HEK293 (cell line): ENCODE measurements around the gene JPH4.

Source experiments
- CTCF ChIA-PET: fragments of 350-600 bp; formaldehyde crosslinking; extraction: SDS; loops from one replicate; lab custom pipeline; 2021; ENCODE audit warnings: antibody characterized with exemption; lab: Yijun Ruan, JAX
- POLR2A ChIA-PET: fragments of 300-600 bp; formaldehyde crosslinking; extraction: SDS; loops from one replicate; lab custom pipeline; 2020; ENCODE audit warnings: antibody characterized with exemption, inconsistent platforms; lab: Yijun Ruan, JAX
- H3K27ac ChIP-seq: fragments of 200-500 bp; sonication (Bioruptor generic); 2 replicates; pipeline ENCODE4 v1.5.1; 2014; ENCODE audit warnings: low read depth, low read length, control low read depth, inconsistent platforms; ENCODE audit errors: extremely low read depth
- H3K36me3 ChIP-seq, 2 experiments: fragments of 200-500 bp in 1 of 2; sonication (Bioruptor generic) in 1 of 2; 1 replicate in 1 of 2; 2 replicates in 1 of 2; pipeline ENCODE4 v1.5.1; 2014 to 2017; ENCODE audit warnings: inconsistent platforms in 2 of 2, low read length in 2 of 2; ENCODE audit not compliant: control insufficient read depth in 2 of 2, insufficient read depth in 1 of 2
- H3K4me1 ChIP-seq: fragments of 200-500 bp; sonication (Bioruptor generic); 2 replicates; pipeline ENCODE4 v1.5.1; 2014; ENCODE audit warnings: mild to moderate bottlenecking, low read length, inconsistent platforms; ENCODE audit not compliant: control insufficient read depth, insufficient read depth
- H3K4me3 ChIP-seq: 2 replicates; pipeline ENCODE4 v1.5.1; 2011; ENCODE audit warnings: low read depth, mild to moderate bottlenecking, control low read depth, low read length, moderate library complexity
- H3K9me3 ChIP-seq: fragments of 200-500 bp; sonication (Bioruptor generic); 2 replicates; pipeline ENCODE4 v1.5.1; 2014; ENCODE audit warnings: low read depth, low read length, inconsistent platforms; ENCODE audit not compliant: control insufficient read depth, insufficient read depth
- EGR2 ChIP-seq: fragments of 450-650 bp; formaldehyde crosslinking; IDR thresholded peaks from 2 replicates; pipeline ENCODE4 v1.5.1; 2016; ENCODE audit warnings: low read depth, missing biosample characterization, missing genetic modification characterization
- ZFHX2 ChIP-seq: fragments of 450-650 bp; formaldehyde crosslinking; conservative IDR thresholded peaks from 2 replicates; pipeline ENCODE4 v1.5.1; 2016; ENCODE audit warnings: missing biosample characterization, missing genetic modification characterization
- ZIC2 ChIP-seq: fragments of 450-650 bp; formaldehyde crosslinking; IDR thresholded peaks from 2 replicates; pipeline ENCODE4 v1.5.1; 2016; ENCODE audit warnings: missing biosample characterization, missing genetic modification characterization
- ZNF394 ChIP-seq: fragments of 450-650 bp; formaldehyde crosslinking; IDR thresholded peaks from 2 replicates; pipeline ENCODE4 v1.5.1; 2016; ENCODE audit warnings: missing biosample characterization, missing genetic modification characterization, mild to moderate bottlenecking, moderate library complexity, borderline replicate concordance
- ZNF426 ChIP-seq: fragments of 450-650 bp; formaldehyde crosslinking; IDR thresholded peaks from 2 replicates; pipeline ENCODE4 v1.5.1; 2017; ENCODE audit warnings: missing biosample characterization, missing genetic modification characterization, mild to moderate bottlenecking, inconsistent platforms, moderate library complexity
- ZNF514 ChIP-seq: fragments of 450-650 bp; formaldehyde crosslinking; IDR thresholded peaks from 2 replicates; pipeline ENCODE4 v1.5.1; 2016; ENCODE audit warnings: missing biosample characterization, missing genetic modification characterization
- ZNF664 ChIP-seq: fragments of 450-650 bp; formaldehyde crosslinking; IDR thresholded peaks from 2 replicates; pipeline ENCODE4 v1.5.1; 2016; ENCODE audit warnings: missing biosample characterization, missing genetic modification characterization
- ZNF777 ChIP-seq: fragments of 450-650 bp; formaldehyde crosslinking; IDR thresholded peaks from 2 replicates; pipeline ENCODE4 v1.5.1; 2017; ENCODE audit warnings: missing biosample characterization, missing genetic modification characterization, borderline replicate concordance
- TF ChIP-seq, protein P1 (sequence below): fragments of 450-650 bp; formaldehyde crosslinking; IDR thresholded peaks from 2 replicates; pipeline ENCODE4 v1.5.1; 2016; ENCODE audit warnings: missing biosample characterization, missing genetic modification characterization
- TF ChIP-seq, protein P2 (sequence below): fragments of 450-650 bp; formaldehyde crosslinking; IDR thresholded peaks from 2 replicates; pipeline ENCODE4 v1.5.1; 2016; ENCODE audit warnings: missing biosample characterization, missing genetic modification characterization
- TF ChIP-seq, protein P3 (sequence below): fragments of 450-650 bp; formaldehyde crosslinking; IDR thresholded peaks from 2 replicates; pipeline ENCODE4 v1.5.1; 2016; ENCODE audit warnings: missing biosample characterization, missing genetic modification characterization, borderline replicate concordance
- TF ChIP-seq, protein P4 (sequence below): fragments of 450-650 bp; formaldehyde crosslinking; IDR thresholded peaks from 2 replicates; pipeline ENCODE4 v1.5.1; 2017; ENCODE audit warnings: missing biosample characterization, missing genetic modification characterization

JPH4 gene

DNA sequence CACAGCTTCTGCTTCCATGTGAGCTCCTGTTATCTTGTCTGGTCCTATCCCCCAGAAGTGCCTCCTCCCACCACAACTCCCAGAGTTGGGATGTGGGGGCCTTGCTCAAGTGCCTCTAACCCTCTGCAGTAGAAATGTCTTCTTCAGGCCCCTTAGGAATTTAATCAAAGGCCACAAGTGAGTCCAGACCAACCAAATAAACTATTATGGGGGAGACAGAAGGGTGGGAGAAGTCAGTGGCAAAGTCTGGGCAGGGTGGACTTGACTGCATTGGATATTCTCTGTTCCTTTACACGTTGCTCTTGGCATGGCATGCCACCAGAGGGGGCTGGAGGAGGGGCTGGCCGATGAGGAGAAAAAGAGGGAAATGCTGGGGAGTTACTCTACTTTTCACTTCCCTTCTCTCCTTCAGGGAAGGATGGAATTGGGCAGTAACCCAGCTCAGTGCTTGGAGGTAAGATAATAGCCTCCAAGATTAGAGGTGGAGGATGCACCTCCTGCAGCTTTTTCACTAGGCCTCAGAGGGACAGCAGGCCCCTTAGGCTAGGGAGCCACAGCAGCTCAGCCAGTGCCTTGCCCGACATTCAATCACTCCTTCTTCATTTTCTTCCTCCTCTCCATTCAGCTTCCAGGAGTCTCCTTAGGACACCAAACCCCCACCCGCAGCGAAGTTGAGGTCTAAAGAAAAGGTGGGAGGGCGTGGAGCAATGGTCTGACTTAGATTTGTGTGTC is 9.8 kb downstream of the JPH4 start (continued):
- TF ChIP-seq ZNF777 (tag by site-specific recombination) (no peak), ZNF394 (no peak), ZNF426 (tag by site-specific recombination) (no peak)
- TF ChIP-seq, protein P1, sequence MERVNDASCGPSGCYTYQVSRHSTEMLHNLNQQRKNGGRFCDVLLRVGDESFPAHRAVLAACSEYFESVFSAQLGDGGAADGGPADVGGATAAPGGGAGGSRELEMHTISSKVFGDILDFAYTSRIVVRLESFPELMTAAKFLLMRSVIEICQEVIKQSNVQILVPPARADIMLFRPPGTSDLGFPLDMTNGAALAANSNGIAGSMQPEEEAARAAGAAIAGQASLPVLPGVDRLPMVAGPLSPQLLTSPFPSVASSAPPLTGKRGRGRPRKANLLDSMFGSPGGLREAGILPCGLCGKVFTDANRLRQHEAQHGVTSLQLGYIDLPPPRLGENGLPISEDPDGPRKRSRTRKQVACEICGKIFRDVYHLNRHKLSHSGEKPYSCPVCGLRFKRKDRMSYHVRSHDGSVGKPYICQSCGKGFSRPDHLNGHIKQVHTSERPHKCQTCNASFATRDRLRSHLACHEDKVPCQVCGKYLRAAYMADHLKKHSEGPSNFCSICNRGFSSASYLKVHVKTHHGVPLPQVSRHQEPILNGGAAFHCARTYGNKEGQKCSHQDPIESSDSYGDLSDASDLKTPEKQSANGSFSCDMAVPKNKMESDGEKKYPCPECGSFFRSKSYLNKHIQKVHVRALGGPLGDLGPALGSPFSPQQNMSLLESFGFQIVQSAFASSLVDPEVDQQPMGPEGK, result 0 out of 2 replicates have a peak, but pooled peaks have one; percentile 12
- TF ChIP-seq, protein P2, sequence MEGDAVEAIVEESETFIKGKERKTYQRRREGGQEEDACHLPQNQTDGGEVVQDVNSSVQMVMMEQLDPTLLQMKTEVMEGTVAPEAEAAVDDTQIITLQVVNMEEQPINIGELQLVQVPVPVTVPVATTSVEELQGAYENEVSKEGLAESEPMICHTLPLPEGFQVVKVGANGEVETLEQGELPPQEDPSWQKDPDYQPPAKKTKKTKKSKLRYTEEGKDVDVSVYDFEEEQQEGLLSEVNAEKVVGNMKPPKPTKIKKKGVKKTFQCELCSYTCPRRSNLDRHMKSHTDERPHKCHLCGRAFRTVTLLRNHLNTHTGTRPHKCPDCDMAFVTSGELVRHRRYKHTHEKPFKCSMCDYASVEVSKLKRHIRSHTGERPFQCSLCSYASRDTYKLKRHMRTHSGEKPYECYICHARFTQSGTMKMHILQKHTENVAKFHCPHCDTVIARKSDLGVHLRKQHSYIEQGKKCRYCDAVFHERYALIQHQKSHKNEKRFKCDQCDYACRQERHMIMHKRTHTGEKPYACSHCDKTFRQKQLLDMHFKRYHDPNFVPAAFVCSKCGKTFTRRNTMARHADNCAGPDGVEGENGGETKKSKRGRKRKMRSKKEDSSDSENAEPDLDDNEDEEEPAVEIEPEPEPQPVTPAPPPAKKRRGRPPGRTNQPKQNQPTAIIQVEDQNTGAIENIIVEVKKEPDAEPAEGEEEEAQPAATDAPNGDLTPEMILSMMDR (tag by site-specific recombination), result peak; percentile 62
- TF ChIP-seq, protein P3, sequence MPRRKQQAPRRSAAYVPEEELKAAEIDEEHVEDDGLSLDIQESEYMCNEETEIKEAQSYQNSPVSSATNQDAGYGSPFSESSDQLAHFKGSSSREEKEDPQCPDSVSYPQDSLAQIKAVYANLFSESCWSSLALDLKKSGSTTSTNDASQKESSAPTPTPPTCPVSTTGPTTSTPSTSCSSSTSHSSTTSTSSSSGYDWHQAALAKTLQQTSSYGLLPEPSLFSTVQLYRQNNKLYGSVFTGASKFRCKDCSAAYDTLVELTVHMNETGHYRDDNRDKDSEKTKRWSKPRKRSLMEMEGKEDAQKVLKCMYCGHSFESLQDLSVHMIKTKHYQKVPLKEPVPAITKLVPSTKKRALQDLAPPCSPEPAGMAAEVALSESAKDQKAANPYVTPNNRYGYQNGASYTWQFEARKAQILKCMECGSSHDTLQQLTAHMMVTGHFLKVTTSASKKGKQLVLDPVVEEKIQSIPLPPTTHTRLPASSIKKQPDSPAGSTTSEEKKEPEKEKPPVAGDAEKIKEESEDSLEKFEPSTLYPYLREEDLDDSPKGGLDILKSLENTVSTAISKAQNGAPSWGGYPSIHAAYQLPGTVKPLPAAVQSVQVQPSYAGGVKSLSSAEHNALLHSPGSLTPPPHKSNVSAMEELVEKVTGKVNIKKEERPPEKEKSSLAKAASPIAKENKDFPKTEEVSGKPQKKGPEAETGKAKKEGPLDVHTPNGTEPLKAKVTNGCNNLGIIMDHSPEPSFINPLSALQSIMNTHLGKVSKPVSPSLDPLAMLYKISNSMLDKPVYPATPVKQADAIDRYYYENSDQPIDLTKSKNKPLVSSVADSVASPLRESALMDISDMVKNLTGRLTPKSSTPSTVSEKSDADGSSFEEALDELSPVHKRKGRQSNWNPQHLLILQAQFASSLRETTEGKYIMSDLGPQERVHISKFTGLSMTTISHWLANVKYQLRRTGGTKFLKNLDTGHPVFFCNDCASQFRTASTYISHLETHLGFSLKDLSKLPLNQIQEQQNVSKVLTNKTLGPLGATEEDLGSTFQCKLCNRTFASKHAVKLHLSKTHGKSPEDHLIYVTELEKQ (tag by site-specific recombination), result no peak

DNA sequence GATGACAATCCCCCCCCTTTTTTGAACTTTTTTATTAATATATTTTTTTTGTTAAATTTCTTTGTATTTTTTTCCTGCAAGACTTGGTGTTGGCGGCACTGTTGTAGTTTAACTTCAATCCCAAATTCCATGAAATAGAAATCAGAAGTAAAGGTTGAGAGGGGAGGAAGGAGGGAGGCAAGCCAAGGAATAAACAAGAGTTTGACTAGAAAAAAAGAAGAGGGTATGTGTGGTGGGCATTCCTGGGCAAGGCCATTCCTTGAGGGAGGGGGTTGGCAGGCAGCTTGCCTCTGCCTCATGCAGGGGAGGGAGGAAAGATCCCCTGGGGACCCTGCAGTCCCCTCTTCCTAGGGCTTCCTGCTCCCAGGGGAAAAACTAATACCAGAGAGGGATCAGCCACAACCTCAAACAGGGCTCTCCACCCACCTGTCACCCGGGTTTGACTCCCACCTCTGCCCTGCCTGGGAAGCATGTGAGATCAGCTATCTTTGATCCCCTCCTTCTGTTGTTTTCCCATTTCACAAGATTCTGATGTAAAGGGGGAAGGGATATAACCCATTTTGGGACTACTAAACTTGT is 10.5 kb downstream of the JPH4 start:
- peaks cover 7 to 32% of the 10 kb centered on the region in 2 experiments; a peak in 2 of 3 replicates for H3K36me3 ChIP-seq
- TF ChIP-seq, protein P4, sequence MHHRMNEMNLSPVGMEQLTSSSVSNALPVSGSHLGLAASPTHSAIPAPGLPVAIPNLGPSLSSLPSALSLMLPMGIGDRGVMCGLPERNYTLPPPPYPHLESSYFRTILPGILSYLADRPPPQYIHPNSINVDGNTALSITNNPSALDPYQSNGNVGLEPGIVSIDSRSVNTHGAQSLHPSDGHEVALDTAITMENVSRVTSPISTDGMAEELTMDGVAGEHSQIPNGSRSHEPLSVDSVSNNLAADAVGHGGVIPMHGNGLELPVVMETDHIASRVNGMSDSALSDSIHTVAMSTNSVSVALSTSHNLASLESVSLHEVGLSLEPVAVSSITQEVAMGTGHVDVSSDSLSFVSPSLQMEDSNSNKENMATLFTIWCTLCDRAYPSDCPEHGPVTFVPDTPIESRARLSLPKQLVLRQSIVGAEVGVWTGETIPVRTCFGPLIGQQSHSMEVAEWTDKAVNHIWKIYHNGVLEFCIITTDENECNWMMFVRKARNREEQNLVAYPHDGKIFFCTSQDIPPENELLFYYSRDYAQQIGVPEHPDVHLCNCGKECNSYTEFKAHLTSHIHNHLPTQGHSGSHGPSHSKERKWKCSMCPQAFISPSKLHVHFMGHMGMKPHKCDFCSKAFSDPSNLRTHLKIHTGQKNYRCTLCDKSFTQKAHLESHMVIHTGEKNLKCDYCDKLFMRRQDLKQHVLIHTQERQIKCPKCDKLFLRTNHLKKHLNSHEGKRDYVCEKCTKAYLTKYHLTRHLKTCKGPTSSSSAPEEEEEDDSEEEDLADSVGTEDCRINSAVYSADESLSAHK (tag by site-specific recombination), result no peak
- TF ChIP-seq ZFHX2 (tag by site-specific recombination) (peak; percentile 75), EGR2 (peak; percentile 45; the same call in 1 of the 2 replicates), ZNF664 (tag by site-specific recombination) (no peak), ZNF514 (tag by site-specific recombination) (no peak), ZIC2 (tag by site-specific recombination) (no peak)
- TF ChIP-seq, all 188 proteins: peak for 2
- Histone ChIP-seq H3K4me3 (no peak overlapping the region), H3K27ac (peak overlapping the region; percentile 70), H3K4me1 (peaks cover 13% of the 10 kb centered on the region), H3K9me3 (no peaks in the 10 kb centered on the region)
- ChIA-PET POLR2A (interaction anchor here (0.6 to 2.2 kb wide), 4 partner anchors 11 to 760 kb away, joined by 3 to 7 read pairs (median 4); partner anchors contain the start of gene JPH4), CTCF (interaction anchor here (0.6 to 1.8 kb wide), 12 partner anchors 8 to 387 kb away, joined by 3 to 9 read pairs (median 4); partner anchors contain the start of gene HOMEZ)
